ENCODE measurements around the gene FCHSD2. TPM values are rescaled to one million over a fixed set of nuclear protein-coding genes. Genes with fewer than 3 reads are reported as not detected.
"Not testable (repeated sequence)": the region's sequence is repeated elsewhere in the genome, so short reads cannot be mapped to it uniquely, and the experiment has no call there.

Gene FCHSD2
- total RNA-seq, 1 experiment from 2014 or later = 4.1 TPM

- no peak for DNase-seq (ENCODE audit: extremely low read depth, low read depth)
Observed at GRCh38 chr11:72899238-72899637, 242.9 kb downstream of the FCHSD2 start.

GRCh38 chr11:72897506-72897905, 244.6 kb downstream of the FCHSD2 start:
- DNase-seq (ENCODE audit: extremely low read depth, low read depth) = no peak

- no peak for DNase-seq (ENCODE audit: extremely low read depth, low read depth)
Observed at GRCh38 chr11:72896431-72896830, 245.7 kb downstream of the FCHSD2 start.

- DNase-seq (ENCODE audit: extremely low read depth, low read depth) = no peak
Observed at GRCh38 chr11:72890881-72891280, 251.2 kb downstream of the FCHSD2 start.

- DNase-seq (ENCODE audit: extremely low read depth, low read depth) = no peak
Observed at GRCh38 chr11:72886619-72887018, 255.5 kb downstream of the FCHSD2 start.

GRCh38 chr11:72885749-72886609, 256.1 kb downstream of the FCHSD2 start:
- DNase-seq (ENCODE audit: extremely low read depth, low read depth) = no peak

GRCh38 chr11:72876147-72876546, 266.0 kb downstream of the FCHSD2 start:
- DNase-seq (ENCODE audit: extremely low read depth, low read depth) = no peak

GRCh38 chr11:72875736-72876135, 266.4 kb downstream of the FCHSD2 start:
- no peak for DNase-seq (ENCODE audit: extremely low read depth, low read depth)

- DNase-seq (ENCODE audit: extremely low read depth, low read depth) = no peak
Observed at GRCh38 chr11:72872012-72872411, 270.1 kb downstream of the FCHSD2 start.

- DNase-seq (ENCODE audit: extremely low read depth, low read depth) = no peak
Observed at GRCh38 chr11:72871119-72871518, 271.0 kb downstream of the FCHSD2 start.

- DNase-seq (ENCODE audit: extremely low read depth, low read depth) = no peak
Observed at GRCh38 chr11:72869831-72870230, 272.3 kb downstream of the FCHSD2 start.

GRCh38 chr11:72867970-72868369, 274.1 kb downstream of the FCHSD2 start:
- DNase-seq (ENCODE audit: extremely low read depth, low read depth) = no peak

GRCh38 chr11:72864702-72865655, 277.1 kb downstream of the FCHSD2 start:
- DNase-seq (ENCODE audit: extremely low read depth, low read depth) = no peak

GRCh38 chr11:72863916-72864315, 278.2 kb downstream of the FCHSD2 start:
- no peak for DNase-seq (ENCODE audit: extremely low read depth, low read depth)

- no peak for DNase-seq (ENCODE audit: extremely low read depth, low read depth)
Observed at GRCh38 chr11:72863091-72863490, 279.0 kb downstream of the FCHSD2 start.

GRCh38 chr11:72860592-72860991, 281.5 kb downstream of the FCHSD2 start:
- no peak for DNase-seq (ENCODE audit: extremely low read depth, low read depth)

- no peak for DNase-seq (ENCODE audit: extremely low read depth, low read depth)
Observed at GRCh38 chr11:72860010-72860409, 282.1 kb downstream of the FCHSD2 start.

GRCh38 chr11:72859126-72859525, 283.0 kb downstream of the FCHSD2 start:
- no peak for DNase-seq (ENCODE audit: extremely low read depth, low read depth)

GRCh38 chr11:72858267-72858666, 283.9 kb downstream of the FCHSD2 start:
- DNase-seq (ENCODE audit: extremely low read depth, low read depth) = not testable (repeated sequence)

- no peak for DNase-seq (ENCODE audit: extremely low read depth, low read depth)
Observed at GRCh38 chr11:72856551-72857345, 285.4 kb downstream of the FCHSD2 start.

GRCh38 chr11:72856065-72856464, 286.1 kb downstream of the FCHSD2 start:
- DNase-seq (ENCODE audit: extremely low read depth, low read depth) = no peak
